ENCODE results near the gene CCNY.

CCNY gene

DNA sequence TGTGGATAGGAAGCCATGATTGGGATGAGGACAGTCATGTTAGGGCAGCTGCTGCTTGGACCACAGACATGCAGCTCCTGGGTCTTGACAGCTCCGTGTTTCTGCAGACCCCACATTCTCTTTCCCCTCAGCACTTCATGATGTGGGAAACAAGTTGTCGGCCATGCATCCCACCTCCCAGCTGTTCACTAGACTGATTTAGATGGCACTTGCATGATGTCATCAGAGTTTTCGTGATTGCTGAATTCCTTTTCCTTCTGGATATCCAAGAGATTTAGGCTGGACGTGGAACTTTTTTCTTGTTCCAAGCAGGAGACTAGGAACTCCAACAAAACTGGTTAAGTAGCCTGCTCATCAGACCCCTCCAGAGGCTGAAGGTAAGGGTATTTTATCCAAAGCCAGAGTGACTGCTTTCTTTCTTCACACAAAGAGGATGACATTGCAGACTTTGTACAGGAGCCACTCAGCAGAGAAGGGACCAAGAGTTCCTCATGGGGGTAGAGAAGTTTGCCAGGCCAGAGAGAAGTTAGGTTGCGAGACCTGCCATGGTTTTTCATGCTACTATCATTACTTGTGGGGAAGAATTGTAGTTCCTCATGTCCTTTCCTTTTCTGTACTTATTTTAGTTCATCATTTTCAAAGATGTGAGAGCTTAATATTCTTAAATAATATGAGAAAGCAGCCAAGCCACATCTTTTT, 151.2 kb downstream of the CCNY start:
- no peak for TF ChIP-seq POLR2AphosphoS5 (IDR thresholded peaks at IDR 0.05; ENCODE audit: low read depth, low read length)
- no peak for TF ChIP-seq TAF1 (IDR thresholded peaks at IDR 0.05; ENCODE audit: borderline replicate concordance, low read depth, low read length)
- TF ChIP-seq POLR2A (IDR thresholded peaks at IDR 0.05; ENCODE audit: low read depth, low read length): no peak
- FAIRE-seq (no peak), DNase-seq (ENCODE audit: insufficient read length) (no peak)

DNA sequence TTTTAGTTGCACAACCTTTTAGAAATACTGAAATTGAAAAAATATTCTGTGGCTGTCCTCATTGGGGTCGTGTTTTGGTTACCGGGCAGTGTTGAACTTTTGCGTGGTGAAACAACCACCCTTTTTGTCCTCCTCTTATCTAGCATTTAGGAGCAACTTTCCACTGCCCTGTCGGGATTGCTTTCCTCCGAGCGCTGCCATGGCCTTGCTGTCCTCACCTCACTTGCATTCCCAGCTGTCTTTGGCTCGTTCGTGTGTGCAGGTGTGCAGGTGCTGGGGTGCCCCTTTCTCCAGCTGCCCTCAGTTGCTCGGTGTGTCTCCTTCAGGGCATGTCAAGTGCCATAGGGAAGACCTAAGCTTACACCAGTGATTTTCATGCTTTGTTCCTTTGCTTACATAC, 151.9 kb downstream of the CCNY start:
- FAIRE-seq (no peak), DNase-seq (ENCODE audit: insufficient read length) (no peak)
- TF ChIP-seq POLR2AphosphoS5 (IDR thresholded peaks at IDR 0.05; ENCODE audit: low read depth, low read length) (no peak), POLR2A (IDR thresholded peaks at IDR 0.05; ENCODE audit: low read depth, low read length) (no peak), TAF1 (IDR thresholded peaks at IDR 0.05; ENCODE audit: borderline replicate concordance, low read depth, low read length) (no peak)

DNA sequence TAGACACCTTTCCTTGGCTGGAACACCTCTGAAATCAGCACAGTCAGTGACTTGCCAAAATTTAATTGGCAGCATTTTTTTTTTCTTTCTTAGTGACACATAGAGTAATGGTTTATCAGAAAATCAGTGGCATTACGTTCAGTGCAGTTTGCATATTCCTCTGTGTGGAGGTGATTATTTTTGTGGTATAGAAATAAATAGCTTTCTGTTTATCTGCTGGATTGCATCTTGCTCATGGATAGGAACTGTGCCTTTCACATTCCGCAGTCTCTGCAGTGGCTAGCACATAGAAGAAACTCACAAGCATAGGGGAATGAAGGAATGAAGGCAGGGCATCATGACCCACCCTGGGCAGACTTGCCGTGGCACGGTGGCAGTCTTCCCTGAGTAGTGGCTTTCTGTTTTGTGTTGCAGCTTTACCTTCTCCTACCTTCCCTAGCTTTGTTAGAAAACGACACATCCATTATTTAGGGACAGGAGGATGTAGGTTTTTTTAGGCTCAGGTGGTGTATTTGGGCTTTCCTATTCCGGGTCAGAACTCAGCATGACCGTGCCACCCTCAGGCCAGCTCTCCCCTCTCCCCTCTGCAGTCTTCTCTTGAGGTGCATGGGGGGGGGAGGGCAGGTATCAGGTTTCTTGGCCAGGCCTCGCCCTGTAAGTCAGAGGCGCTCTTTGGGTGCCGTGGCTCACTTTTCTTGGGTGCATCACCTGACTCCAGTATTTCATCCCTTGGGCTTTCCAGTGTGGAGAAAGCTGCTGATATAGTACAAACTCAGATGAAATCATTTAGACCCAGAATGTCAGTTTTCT, 156.3 kb downstream of the CCNY start:
- no peak for TF ChIP-seq POLR2A (IDR thresholded peaks at IDR 0.05; ENCODE audit: low read depth, low read length)
- no peak for TF ChIP-seq POLR2AphosphoS5 (IDR thresholded peaks at IDR 0.05; ENCODE audit: low read depth, low read length)
- TF ChIP-seq TAF1 (IDR thresholded peaks at IDR 0.05; ENCODE audit: borderline replicate concordance, low read depth, low read length): no peak
- no peak for FAIRE-seq
- DNase-seq (ENCODE audit: insufficient read length): no peak

DNA sequence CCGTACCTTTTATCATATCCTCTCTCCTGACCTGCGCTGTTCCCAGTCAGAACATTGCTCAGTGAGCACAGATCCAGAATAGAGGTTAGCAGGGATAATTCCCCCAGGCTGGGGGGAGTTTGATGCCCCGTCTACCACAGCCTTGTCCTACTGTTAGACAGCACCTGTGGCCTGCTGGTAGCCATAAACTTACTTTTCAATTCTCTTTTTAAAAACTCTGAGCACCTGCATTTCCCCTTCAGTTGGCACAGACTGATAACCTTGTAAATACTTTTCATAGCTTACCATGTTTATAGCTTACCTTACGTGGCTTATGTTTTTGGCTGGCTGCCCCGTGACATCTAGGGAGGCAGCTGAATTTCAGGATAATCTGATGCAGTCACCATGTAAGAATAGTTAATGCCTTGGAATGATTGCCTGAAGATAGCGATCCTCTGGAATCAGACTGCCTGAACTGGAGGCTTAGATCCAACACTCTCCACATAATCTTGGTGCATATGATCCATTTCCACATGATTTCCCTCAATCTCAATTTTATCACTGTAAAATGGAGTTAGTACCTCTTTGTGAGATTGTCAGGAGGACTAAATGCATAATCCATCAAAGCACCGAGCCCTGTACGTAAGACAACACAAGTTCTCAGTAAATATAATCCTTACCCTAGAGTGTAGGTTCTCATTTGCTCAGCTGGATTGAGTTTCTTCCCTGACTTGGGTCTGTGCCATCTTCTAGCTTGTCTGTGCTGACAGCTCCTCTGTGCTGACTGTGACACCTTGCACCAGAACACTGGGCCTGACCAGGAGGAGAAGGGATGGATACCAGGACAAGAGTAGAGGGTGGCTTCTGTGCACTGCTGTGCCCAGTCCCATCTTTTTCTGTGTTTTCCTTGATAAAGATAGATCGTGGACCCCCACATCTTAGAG, 157.1 kb downstream of the CCNY start:
- FAIRE-seq: no peak
- no peak for TF ChIP-seq TAF1 (IDR thresholded peaks at IDR 0.05; ENCODE audit: borderline replicate concordance, low read depth, low read length)
- no peak for TF ChIP-seq POLR2A (IDR thresholded peaks at IDR 0.05; ENCODE audit: low read depth, low read length)
- no peak for TF ChIP-seq POLR2AphosphoS5 (IDR thresholded peaks at IDR 0.05; ENCODE audit: low read depth, low read length)
- DNase-seq (ENCODE audit: insufficient read length): no peak

DNA sequence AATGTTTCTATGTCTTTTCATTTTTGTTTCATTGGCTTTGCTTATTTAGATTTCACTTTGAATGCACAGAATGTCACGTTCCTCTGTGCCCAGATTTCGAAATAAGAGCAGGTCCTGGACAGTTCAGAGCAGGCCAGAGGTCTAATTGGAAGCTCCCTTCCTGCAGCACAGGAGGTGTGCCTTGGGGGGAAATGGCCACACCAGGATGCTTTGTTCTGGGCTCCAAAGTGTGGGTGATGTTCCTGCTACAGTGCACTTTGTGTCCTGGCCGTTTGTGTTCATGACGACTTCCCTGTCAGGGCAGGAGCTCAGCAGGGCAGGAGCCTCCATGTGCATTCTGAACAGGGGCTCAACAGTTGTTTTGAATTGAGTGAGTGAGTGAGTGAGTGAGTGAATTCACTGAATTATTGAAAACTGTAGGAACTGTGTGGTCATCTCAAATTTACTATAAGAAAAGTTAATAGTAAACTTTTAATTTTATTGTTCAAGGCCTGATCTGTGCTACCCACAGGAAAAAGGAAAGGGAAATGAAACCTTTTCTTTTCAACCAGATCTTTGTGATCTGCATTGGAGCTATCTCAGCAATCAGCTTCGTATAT, 159.3 kb downstream of the CCNY start:
- DNase-seq (ENCODE audit: insufficient read length) (no peak), FAIRE-seq (no peak)
- TF ChIP-seq TAF1 (IDR thresholded peaks at IDR 0.05; ENCODE audit: borderline replicate concordance, low read depth, low read length) (no peak), POLR2A (IDR thresholded peaks at IDR 0.05; ENCODE audit: low read depth, low read length) (no peak), POLR2AphosphoS5 (IDR thresholded peaks at IDR 0.05; ENCODE audit: low read depth, low read length) (no peak)

DNA sequence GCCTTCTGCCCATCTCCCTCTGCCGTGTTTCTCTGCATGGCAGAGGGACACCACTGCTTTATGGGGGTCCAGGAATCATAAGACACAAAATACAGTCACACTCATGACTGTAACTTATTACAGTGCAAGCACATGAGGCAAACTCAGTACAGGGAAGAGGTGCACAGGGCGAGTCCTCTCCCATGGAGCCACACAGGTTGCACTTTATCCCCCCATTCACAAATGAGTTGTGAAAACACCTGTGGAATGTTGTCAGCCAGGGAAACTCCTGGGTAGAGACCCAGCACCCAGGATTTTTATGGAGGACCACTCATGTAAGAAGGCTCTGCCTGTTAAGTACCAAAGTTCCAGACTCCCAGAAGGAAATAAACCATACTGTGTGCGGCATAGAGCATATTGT, 161.6 kb downstream of the CCNY start:
- FAIRE-seq: no peak
- TF ChIP-seq POLR2A (IDR thresholded peaks at IDR 0.05; ENCODE audit: low read depth, low read length) (no peak), POLR2AphosphoS5 (IDR thresholded peaks at IDR 0.05; ENCODE audit: low read depth, low read length) (no peak), TAF1 (IDR thresholded peaks at IDR 0.05; ENCODE audit: borderline replicate concordance, low read depth, low read length) (no peak)
- DNase-seq (ENCODE audit: insufficient read length): no peak

DNA sequence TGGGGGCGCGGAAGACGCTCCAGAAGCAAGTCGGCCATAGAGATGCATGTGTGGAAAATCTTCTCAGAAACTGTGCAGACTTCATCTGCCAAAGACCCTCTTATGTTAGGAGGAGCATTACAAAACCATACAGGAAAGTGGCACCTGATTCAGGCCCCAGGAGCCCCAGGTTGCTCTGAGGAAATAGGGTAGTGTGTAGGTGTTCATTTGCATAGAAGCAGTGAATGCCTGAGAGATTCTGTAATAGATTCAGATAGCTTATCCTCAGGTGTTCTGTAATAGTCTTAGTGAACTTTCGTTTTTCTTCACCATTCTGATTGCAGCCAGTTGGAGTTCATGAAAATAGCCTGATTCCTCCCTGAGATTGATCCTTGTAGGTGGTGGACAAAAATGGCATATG, 162.4 kb downstream of the CCNY start:
- DNase-seq (ENCODE audit: insufficient read length): no peak
- TF ChIP-seq POLR2A (IDR thresholded peaks at IDR 0.05; ENCODE audit: low read depth, low read length) (no peak), POLR2AphosphoS5 (IDR thresholded peaks at IDR 0.05; ENCODE audit: low read depth, low read length) (no peak), TAF1 (IDR thresholded peaks at IDR 0.05; ENCODE audit: borderline replicate concordance, low read depth, low read length) (no peak)
- peak; percentile 14 for FAIRE-seq

DNA sequence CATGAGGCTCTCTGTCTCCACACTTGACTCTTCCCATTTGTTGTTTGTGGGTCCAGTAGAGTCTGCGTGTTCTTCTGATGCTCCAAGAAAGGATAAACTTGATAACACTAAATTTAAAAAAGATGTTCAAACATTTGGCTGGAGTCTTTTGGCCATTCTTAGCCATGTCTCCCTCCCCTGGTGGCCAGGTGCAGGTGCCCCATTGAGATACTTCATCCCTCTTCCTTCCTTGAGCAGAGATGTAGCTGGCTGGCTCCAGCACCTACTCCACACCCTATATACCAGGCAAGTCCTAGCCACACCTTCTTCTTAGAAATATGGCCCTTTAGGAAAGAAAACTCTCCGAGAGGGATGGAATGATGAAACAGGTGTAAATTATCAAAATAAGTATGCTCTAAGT, 165.6 kb downstream of the CCNY start:
- DNase-seq (ENCODE audit: insufficient read length) (no peak), FAIRE-seq (no peak)
- no peak for TF ChIP-seq POLR2A (IDR thresholded peaks at IDR 0.05; ENCODE audit: low read depth, low read length)
- TF ChIP-seq POLR2AphosphoS5 (IDR thresholded peaks at IDR 0.05; ENCODE audit: low read depth, low read length): no peak
- TF ChIP-seq TAF1 (IDR thresholded peaks at IDR 0.05; ENCODE audit: borderline replicate concordance, low read depth, low read length): no peak

DNA sequence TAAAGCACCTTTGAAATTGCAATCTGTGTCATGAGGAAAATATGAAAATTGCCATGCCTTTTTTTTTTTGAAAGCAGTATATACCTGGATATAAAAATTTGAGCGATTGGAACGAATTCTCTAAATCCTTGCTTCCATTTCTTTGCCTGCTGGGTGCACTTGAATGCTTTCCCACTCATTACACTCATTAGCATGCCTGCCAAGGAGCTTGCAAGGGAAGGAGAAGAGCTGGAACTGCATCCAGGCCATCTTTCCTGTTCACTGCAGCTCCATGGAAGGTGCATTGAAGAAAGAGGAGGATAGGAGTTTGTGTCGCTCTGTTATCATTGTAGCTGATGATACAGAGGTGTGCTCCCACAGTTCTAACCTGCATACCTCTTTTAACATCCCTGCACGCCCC, 166.4 kb downstream of the CCNY start:
- TF ChIP-seq TAF1 (IDR thresholded peaks at IDR 0.05; ENCODE audit: borderline replicate concordance, low read depth, low read length) (no peak), POLR2A (IDR thresholded peaks at IDR 0.05; ENCODE audit: low read depth, low read length) (no peak), POLR2AphosphoS5 (IDR thresholded peaks at IDR 0.05; ENCODE audit: low read depth, low read length) (no peak)
- FAIRE-seq (no peak), DNase-seq (ENCODE audit: insufficient read length) (no peak)

DNA sequence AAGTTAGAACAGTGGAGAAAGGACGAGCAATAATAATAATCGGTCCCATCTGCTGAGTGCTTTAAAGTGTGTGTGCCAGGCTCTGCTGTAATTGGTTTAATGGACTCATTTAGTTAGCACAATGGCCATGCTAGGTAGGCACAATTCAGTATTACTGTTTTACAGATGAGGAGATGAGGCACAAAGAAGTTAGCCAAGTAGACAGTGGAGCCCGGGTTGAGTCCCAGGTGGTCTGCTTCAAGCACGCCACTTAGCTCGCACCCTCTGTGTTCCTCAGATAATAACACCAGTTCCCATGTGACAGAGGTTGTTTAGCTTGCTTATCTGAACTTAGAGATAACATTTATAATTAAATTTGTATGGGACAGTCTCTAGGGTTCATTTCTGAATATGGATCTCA, 167.3 kb downstream of the CCNY start:
- TF ChIP-seq POLR2AphosphoS5 (IDR thresholded peaks at IDR 0.05; ENCODE audit: low read depth, low read length) (no peak), TAF1 (IDR thresholded peaks at IDR 0.05; ENCODE audit: borderline replicate concordance, low read depth, low read length) (no peak), POLR2A (IDR thresholded peaks at IDR 0.05; ENCODE audit: low read depth, low read length) (no peak)
- DNase-seq (ENCODE audit: insufficient read length) (no peak), FAIRE-seq (no peak)

DNA sequence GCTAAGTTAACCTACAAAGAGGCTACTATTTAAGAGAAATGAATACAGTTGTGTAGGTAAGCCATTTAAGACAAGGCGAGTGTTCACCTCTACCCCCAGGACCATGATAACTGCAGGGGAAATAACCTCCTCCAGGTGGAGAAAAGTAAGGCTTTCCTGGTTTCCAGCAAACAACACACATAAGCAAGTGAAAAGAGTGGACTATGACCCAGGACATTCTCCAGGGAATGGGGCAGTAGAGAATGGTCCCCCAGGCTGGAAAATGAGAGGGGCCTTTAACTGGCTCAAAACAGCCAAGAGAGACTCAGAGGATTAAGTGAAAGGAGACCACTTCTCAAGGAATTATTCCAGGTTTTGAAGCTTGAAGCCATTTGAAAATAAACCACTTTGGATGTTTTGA, 167.8 kb downstream of the CCNY start:
- TF ChIP-seq POLR2A (IDR thresholded peaks at IDR 0.05; ENCODE audit: low read depth, low read length) (no peak), POLR2AphosphoS5 (IDR thresholded peaks at IDR 0.05; ENCODE audit: low read depth, low read length) (no peak), TAF1 (IDR thresholded peaks at IDR 0.05; ENCODE audit: borderline replicate concordance, low read depth, low read length) (no peak)
- FAIRE-seq (no peak), DNase-seq (ENCODE audit: insufficient read length) (no peak)
